ENCODE data around the gene SLC22A14.

Gene SLC22A14

DNA sequence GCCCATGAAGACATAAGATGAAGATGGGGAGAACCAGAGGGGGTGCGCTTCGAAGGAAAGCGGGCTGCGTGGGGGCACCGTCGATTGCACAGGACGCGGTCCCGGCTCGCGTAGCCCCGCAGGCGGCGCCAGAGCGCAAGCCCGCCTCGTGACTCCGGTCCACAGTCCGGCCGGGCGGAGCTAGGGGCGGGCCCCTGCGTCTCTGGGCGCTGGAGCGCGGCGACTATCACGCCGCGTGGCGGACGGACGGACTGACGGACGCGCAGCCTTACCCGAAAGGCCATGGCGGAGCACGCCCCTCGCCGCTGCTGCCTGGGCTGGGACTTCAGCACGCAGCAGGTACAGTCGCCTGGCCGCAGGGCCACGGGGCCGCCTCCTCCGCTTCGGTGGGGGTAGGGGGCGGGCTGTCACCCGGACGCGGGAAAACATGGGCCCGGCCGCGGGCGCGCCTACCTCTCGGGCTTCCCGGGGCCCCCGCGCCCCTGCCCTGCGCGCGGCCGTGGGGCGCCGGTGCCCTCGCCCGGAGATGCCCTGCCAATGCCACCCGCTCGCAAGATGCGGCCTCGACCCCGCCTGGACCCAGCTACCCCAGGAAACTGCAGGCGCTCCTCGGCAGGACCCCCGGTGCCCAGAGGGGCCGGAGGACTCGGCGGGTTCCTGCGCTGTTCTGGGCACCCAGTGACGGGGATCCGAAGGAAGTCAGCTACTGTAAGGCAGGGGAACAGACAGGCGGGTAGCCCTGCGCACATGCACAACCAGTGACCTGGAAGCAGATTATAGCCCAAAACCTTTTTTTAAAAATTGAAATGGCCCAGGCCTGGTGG is 64.7 kb downstream of the SLC22A14 start, which contains the start of gene XYLB:
TSS of gene XYLB (plus strand) at position 199 of the 824 bp plus-strand sequence. CDS start at position 283, 84 bp downstream.
- DNase-seq (ENCODE audit: low spot score): no peak

DNA sequence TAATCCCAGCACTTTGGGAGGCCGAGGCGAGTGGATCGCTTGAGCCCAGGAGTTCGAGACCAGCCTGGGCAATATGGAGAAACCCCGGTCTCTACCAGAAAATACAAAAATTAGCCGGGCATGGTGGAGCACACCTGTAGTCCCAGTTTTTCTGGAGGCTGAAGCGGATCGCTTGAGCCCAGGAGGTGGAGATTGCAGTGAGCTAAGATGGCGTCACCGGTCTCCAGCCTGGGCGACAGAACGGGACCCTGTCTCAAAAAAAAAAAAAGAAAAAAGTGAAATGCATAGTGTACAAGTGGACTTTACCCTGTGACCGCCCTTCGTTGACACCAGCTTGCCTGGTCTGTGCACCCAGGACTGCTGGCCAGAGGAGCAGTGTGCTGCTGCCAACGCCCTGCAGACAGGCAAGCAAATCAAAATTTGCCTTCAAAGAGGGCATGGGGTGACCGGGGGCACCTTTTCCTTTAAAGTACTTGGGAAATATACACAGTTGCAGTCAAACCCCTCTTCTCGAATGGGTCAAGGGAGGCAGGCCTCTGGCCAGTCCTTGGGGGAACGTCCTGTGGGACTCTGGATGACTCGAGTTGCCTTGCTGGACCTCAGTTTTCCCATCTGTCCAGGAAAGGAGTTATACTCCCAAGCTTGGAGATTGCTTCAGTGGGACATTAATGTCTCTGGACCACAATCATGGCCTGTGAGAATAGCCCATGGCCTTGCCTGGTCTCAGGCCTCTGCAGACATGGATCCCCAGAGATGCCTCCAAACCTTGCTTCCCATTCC is 65.5 kb downstream of the SLC22A14 start:
- DNase-seq (ENCODE audit: low spot score): no peak

- no peak for DNase-seq (ENCODE audit: low spot score)
Observed at GRCh38 chr3:38348903-38349302, 66.8 kb downstream of the SLC22A14 start.

GRCh38 chr3:38349684-38350359 is 67.7 kb downstream of the SLC22A14 start:
- DNase-seq (ENCODE audit: low spot score): no peak

DNA sequence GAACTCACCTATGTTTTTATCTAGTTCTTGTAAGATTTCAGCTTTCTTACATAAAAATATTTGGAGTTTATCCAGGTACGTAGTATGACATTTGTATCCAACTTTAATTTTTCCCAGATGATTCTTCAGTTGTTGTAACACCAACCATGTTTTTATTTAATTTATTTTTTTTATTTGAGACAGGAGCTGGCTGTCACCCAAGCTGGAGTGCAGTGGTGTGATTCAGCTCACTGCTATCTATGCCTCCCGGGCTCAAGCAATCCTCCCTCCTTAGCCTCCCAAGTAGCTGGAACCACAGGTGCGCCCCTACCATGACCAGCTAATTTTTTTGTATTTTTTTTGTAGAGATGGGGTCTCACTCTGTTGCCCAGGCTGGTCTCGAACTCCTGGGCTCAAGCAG is 71.1 kb downstream of the SLC22A14 start:
- DNase-seq (ENCODE audit: low spot score): no peak

GRCh38 chr3:38354588-38355330 is 72.7 kb downstream of the SLC22A14 start:
- DNase-seq (ENCODE audit: low spot score): no peak

- no peak for DNase-seq (ENCODE audit: low spot score)
Observed at GRCh38 chr3:38359038-38359437, 76.9 kb downstream of the SLC22A14 start.

GRCh38 chr3:38360345-38360744 is 78.3 kb downstream of the SLC22A14 start:
- DNase-seq (ENCODE audit: low spot score): no peak

- no peak for DNase-seq (ENCODE audit: low spot score)
Observed at GRCh38 chr3:38361496-38361895, 79.4 kb downstream of the SLC22A14 start.

DNA sequence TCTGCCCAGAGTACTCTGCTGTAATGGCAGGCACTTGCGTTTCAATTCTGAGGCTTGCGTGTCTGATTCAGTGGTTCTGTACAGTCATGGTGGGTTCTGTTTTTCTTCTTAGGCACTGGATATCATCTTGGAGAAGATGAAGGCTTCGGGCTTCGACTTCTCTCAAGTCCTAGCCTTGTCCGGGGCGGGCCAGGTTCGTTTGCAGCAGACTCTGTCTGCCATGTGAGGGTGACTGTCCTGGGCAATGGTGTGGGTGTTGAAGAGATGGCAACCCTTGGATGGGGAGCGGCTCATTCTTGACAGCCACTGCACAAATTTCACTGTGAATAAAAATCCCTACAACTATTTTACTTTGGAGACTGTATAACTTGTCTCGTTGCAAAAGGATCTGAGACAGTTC is 80.7 kb downstream of the SLC22A14 start:
- no peak for DNase-seq (ENCODE audit: low spot score)

GRCh38 chr3:38364721-38365400 is 82.8 kb downstream of the SLC22A14 start:
- no peak for DNase-seq (ENCODE audit: low spot score)

DNA sequence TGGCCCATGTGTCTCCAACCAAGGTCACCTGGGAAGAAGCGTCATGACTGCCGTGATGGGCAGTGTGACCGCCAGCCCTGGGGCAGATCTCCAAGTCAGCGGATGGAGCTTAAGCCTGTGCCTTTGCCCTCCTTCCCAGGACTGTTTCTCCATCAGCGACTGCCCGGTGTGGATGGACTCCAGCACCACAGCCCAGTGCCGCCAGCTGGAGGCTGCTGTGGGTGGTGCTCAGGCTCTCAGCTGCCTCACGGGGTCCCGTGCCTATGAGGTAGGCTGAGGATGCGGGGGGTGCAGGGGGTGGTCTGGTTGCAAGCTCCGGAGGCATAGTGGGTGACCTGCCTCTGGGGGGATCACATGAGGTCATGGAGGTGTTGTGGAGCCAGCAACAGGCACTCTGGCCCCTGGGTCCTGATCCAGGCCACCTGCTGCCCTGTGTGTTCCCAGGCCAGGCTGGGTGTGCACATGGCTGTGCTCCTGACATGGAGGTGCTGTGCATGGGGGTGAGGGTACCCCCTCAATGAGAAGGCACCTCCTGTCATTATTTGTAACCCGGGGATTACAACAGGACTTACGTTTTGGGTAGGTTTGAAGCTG is 83.5 kb downstream of the SLC22A14 start:
- DNase-seq (ENCODE audit: low spot score): no peak

GRCh38 chr3:38366082-38366481 is 84.0 kb downstream of the SLC22A14 start:
- DNase-seq (ENCODE audit: low spot score): no peak

DNA sequence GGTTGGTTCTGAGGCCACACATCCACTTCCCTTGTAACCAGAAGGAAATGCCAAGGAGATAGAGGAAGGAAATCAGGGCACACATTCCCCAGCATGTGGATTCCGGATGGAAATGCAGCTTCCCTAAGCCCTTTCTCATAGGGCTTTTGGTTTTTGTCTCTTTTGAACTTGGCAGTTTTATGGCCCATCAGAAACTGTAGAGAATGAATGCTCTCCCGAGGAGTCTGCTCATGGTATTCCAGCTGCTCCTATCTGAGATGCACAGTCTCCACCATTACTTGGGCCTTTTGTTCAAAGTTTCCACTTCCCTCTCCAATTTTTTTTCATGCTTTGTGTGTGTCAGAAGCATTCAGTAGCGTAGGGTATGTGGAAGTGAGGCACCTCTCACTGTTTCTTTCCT is 85.7 kb downstream of the SLC22A14 start:
- DNase-seq (ENCODE audit: low spot score): no peak
